ENCODE results near the gene AHI1. TPM values are rescaled to one million over a fixed set of nuclear protein-coding genes. Genes with fewer than 3 reads are reported as not detected.

Gene AHI1
- total and polyA plus RNA-seq, 3 donors from 2014 or later, result 33.9 to 93.1 (median 56.4) TPM

DNA sequence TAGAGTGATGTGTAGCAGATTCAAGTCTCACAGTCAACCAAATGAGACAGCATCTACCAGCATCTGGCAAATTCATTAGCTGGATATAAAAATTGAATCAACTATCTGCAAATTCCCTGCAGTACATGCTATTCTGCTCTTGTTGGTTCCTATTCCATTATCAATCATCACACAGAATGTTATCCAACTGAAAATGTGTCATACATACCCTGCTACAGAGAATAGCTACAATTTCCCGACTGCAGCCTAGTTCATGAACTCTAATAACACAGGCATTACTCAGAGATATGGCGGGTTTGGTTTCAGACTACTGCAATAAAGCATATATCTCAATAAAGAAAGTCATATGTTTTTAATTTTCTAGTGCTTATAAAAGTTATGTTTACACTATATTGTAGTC, 78.4 kb downstream of the AHI1 start:
- TF ChIP-seq POLR2A (IDR thresholded peaks at IDR 0.05), result no peak
- no peak for TF ChIP-seq CTCF (IDR thresholded peaks at IDR 0.05)
- intact Hi-C loops (cut with DNase I; ENCODE audit: low total_unique reads), result no loop called here
- H3K36me3 ChIP-seq (ENCODE audit: low read depth, missing control alignments), result no peaks in the 10 kb centered on the region
- 88 to 94% methylated on average over 2 of the region's 2 CpGs for WGBS, 2 donors
- H3K4me3 ChIP-seq, result no peak overlapping the region
- DNase-seq, result no peak
- H3K9me3 ChIP-seq, result no peaks in the 10 kb centered on the region
- H3K27ac ChIP-seq, result no peak overlapping the region
- H3K4me1 ChIP-seq, result no peaks in the 10 kb centered on the region
- no peaks in the 10 kb centered on the region for H3K27me3 ChIP-seq

GRCh38 chr6:135418040-135418760, 79.3 kb downstream of the AHI1 start:
- no peak overlapping the region for H3K4me3 ChIP-seq
- no peaks in the 10 kb centered on the region for H3K4me1 ChIP-seq
- no peak overlapping the region for H3K27ac ChIP-seq
- H3K36me3 ChIP-seq (ENCODE audit: low read depth, missing control alignments), result no peaks in the 10 kb centered on the region
- 89 to 92% methylated on average over 3 of the region's 3 CpGs for WGBS, 2 donors
- TF ChIP-seq CTCF (IDR thresholded peaks at IDR 0.05), result no peak
- no peak for TF ChIP-seq POLR2A (IDR thresholded peaks at IDR 0.05)
- DNase-seq, result no peak
- intact Hi-C loops (cut with DNase I; ENCODE audit: low total_unique reads), result no loop called here
- no peaks in the 10 kb centered on the region for H3K9me3 ChIP-seq
- no peaks in the 10 kb centered on the region for H3K27me3 ChIP-seq

DNA sequence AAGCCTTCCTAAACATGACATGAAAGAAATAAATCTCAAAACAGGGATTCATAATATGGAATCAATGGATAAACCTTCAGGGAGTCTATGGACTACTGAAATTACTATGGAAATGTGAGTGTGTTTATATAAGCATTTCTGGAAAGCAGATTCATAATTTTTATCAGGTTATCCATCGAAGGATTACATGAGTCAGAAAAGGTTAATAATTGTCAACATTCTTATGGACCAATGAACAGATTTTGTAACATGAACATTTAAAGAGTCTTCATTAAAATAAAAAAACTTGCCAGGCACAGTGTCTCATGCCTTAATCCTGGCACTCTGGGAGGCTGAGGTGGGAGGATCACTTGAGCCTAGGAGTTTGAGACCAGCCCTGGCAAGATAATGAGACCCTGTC, 84.8 kb downstream of the AHI1 start:
- H3K36me3 ChIP-seq (ENCODE audit: low read depth, missing control alignments), result no peaks in the 10 kb centered on the region
- intact Hi-C loops (cut with DNase I; ENCODE audit: low total_unique reads), result no loop called here
- no peak overlapping the region for H3K27ac ChIP-seq
- no peak for DNase-seq
- H3K27me3 ChIP-seq, result no peaks in the 10 kb centered on the region
- H3K9me3 ChIP-seq, result no peaks in the 10 kb centered on the region
- no peaks in the 10 kb centered on the region for H3K4me1 ChIP-seq
- H3K4me3 ChIP-seq, result no peak overlapping the region
- 90 to 93% methylated on average over 1 of the region's 1 CpG for whole genome bisulfite sequencing, 2 donors
- TF ChIP-seq CTCF (IDR thresholded peaks at IDR 0.05) (no peak), POLR2A (IDR thresholded peaks at IDR 0.05) (no peak)

DNA sequence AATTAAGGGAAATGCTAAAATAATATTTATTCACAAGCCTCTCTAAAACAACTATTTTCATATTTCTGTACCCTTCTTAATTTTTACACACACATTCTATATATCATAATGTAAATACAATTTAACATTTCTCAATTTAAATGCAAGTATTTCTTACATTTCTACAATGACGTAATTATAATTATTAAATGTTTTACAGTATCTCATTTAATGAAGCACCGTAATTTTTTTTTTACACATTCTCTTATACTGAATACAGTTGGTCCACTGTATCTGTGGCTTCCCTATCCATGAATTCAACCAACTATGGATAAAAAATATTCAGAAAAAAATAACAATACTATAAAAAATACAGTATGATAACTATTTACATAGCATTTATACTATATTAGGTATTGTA, 85.7 kb downstream of the AHI1 start:
- H3K36me3 ChIP-seq (ENCODE audit: low read depth, missing control alignments), result no peaks in the 10 kb centered on the region
- intact Hi-C loops (cut with DNase I; ENCODE audit: low total_unique reads), result no loop called here
- TF ChIP-seq POLR2A (IDR thresholded peaks at IDR 0.05) (no peak), CTCF (IDR thresholded peaks at IDR 0.05) (no peak)
- H3K27ac ChIP-seq, result no peak overlapping the region
- no peaks in the 10 kb centered on the region for H3K4me1 ChIP-seq
- no peaks in the 10 kb centered on the region for H3K27me3 ChIP-seq
- no peak for DNase-seq
- 90 to 96% methylated on average over 2 of the region's 2 CpGs for WGBS, 2 donors
- H3K9me3 ChIP-seq, result no peaks in the 10 kb centered on the region
- no peak overlapping the region for H3K4me3 ChIP-seq

DNA sequence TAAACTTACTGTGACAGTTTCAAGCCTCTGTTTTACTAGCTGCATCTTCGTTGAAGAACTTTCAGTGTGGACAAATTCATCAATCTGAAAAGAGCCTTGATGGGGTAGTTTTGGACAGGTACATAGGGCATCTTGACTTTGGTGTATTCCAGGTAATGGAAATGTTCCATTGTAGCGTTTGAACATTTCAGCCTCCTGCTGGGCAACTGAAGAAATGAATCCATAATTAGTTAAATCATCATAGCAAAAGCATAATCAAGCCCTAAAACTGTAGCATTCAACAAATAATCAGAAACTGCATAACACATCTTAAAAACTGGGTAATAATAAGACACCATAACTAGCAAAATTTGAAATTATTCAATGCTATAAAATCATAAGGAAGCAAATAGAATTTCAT, 86.2 kb downstream of the AHI1 start:
- H3K36me3 ChIP-seq (ENCODE audit: low read depth, missing control alignments), result no peaks in the 10 kb centered on the region
- WGBS, 2 donors, result 88 to 93% methylated on average over 2 of the region's 2 CpGs

More for the DNA sequence above, 86.2 kb downstream of the AHI1 start:
- Histone ChIP-seq H3K4me1 (no peaks in the 10 kb centered on the region), H3K9me3 (no peaks in the 10 kb centered on the region), H3K27ac (no peak overlapping the region), H3K27me3 (no peaks in the 10 kb centered on the region), H3K4me3 (no peak overlapping the region)
- intact Hi-C loops (cut with DNase I; ENCODE audit: low total_unique reads), result no loop called here
- DNase-seq, result no peak
- TF ChIP-seq CTCF (IDR thresholded peaks at IDR 0.05), result peak in 1 of 3 experiments; percentile 8
- TF ChIP-seq POLR2A (IDR thresholded peaks at IDR 0.05), result no peak

Measured in testis (tissue), 3 donors.